HepG2 (cell line): Measurements from ENCODE around the gene SLC4A7. TPM values are rescaled to one million over a fixed set of nuclear protein-coding genes. Genes with fewer than 3 reads are reported as not detected.

ENCODE experiments used
- ARID4A ChIP-seq: sonication (generic); formaldehyde crosslinking; IDR thresholded peaks from 2 replicates; pipeline ENCODE4 v1.5.0; 2020; ENCODE audit warnings: mild to moderate bottlenecking, missing genetic modification reagents, borderline replicate concordance
- ARID5B ChIP-seq: IDR thresholded peaks from 2 replicates; pipeline ENCODE4 v1.4.0; 2020; ENCODE audit warnings: mild to moderate bottlenecking, missing genetic modification reagents
- GATAD2A ChIP-seq: IDR thresholded peaks from 2 replicates; pipeline ENCODE4 v1.6.1; 2016
- HNRNPLL ChIP-seq: fragments of 200-400 bp; formaldehyde crosslinking; IDR thresholded peaks from 2 replicates; pipeline ENCODE4 v1.6.1; 2017; ENCODE audit warnings: mild to moderate bottlenecking, low read depth, low read length; ENCODE audit not compliant: poor library complexity, severe bottlenecking
- KDM5A ChIP-seq: fragments of 200-600 bp; sonication (generic); IDR thresholded peaks from 2 replicates; pipeline ENCODE4 v1.7.0; 2018; ENCODE audit warnings: antibody characterized with exemption, mild to moderate bottlenecking, low read length, borderline replicate concordance
- KLF6 ChIP-seq: IDR thresholded peaks from 2 replicates; pipeline ENCODE4 v1.8.0; 2016; ENCODE audit warnings: missing biosample characterization, missing genetic modification reagents
- MAF1 ChIP-seq: sonication (generic); formaldehyde crosslinking; IDR thresholded peaks from 2 replicates; pipeline ENCODE4 v1.5.0; 2020; ENCODE audit warnings: missing genetic modification reagents, borderline replicate concordance
- MYC ChIP-seq: sonication (generic); formaldehyde crosslinking; IDR thresholded peaks from 2 replicates; pipeline ENCODE4 v1.9.0; 2021; ENCODE audit warnings: missing genetic modification reagents, borderline replicate concordance
- NFE2L1 ChIP-seq: sonication (generic); formaldehyde crosslinking; IDR thresholded peaks from 2 replicates; pipeline ENCODE4 v1.4.0; 2020; ENCODE audit warnings: missing genetic modification reagents, mild to moderate bottlenecking, borderline replicate concordance
- NR2C2 ChIP-seq: sonication (generic); formaldehyde crosslinking; IDR thresholded peaks from 2 replicates; pipeline ENCODE4 v1.4.0; 2020; ENCODE audit warnings: missing genetic modification reagents, mild to moderate bottlenecking, moderate library complexity, borderline replicate concordance
- SALL2 ChIP-seq: sonication (generic); formaldehyde crosslinking; IDR thresholded peaks from 2 replicates; pipeline ENCODE4 v1.8.1; 2023; ENCODE audit warnings: mild to moderate bottlenecking, missing genetic modification reagents, inconsistent platforms
- SNRNP70 ChIP-seq: fragments of 200-400 bp; formaldehyde crosslinking; IDR thresholded peaks from 2 replicates; pipeline ENCODE4 v1.6.1; 2017; ENCODE audit warnings: mild to moderate bottlenecking, low read depth, low read length, moderate library complexity
- TBX3 ChIP-seq: fragments of 450-650 bp; IDR thresholded peaks from 2 replicates; pipeline ENCODE4 v1.6.1; 2017; ENCODE audit warnings: antibody characterized with exemption, mild to moderate bottlenecking, inconsistent platforms, borderline replicate concordance
- ZBTB38 ChIP-seq: sonication (generic); formaldehyde crosslinking; IDR thresholded peaks from 2 replicates; pipeline ENCODE4 v1.5.1; 2020; ENCODE audit warnings: mild to moderate bottlenecking, missing genetic modification reagents
- ZFYVE20 ChIP-seq: sonication (generic); formaldehyde crosslinking; IDR thresholded peaks from 2 replicates; pipeline ENCODE4 v1.8.0; 2023; ENCODE audit warnings: low read depth, mild to moderate bottlenecking, moderate library complexity, missing genetic modification reagents, borderline replicate concordance
- ZNF124 ChIP-seq: sonication (generic); formaldehyde crosslinking; IDR thresholded peaks from 2 replicates; pipeline ENCODE4 v1.4.0; 2020; ENCODE audit warnings: missing genetic modification reagents
- ZNF253 ChIP-seq: sonication (generic); formaldehyde crosslinking; IDR thresholded peaks from 2 replicates; pipeline ENCODE4 v1.8.0; 2022; ENCODE audit warnings: mild to moderate bottlenecking, missing genetic modification reagents, borderline replicate concordance
- ZNF740 ChIP-seq: sonication (generic); formaldehyde crosslinking; IDR thresholded peaks from 2 replicates; pipeline ENCODE4 v1.4.0; 2020; ENCODE audit warnings: missing genetic modification reagents
- ZSCAN22 ChIP-seq: sonication (generic); formaldehyde crosslinking; IDR thresholded peaks from 2 replicates; pipeline ENCODE4 v1.4.0; 2020; ENCODE audit warnings: mild to moderate bottlenecking, missing genetic modification reagents
- ZSCAN25 ChIP-seq: sonication (generic); formaldehyde crosslinking; IDR thresholded peaks from 2 replicates; pipeline ENCODE4 v1.8.0; 2022; ENCODE audit warnings: mild to moderate bottlenecking, missing genetic modification reagents
- ZSCAN29 ChIP-seq: sonication (generic); formaldehyde crosslinking; conservative IDR thresholded peaks from 2 replicates; pipeline ENCODE4 v1.4.0; 2020; ENCODE audit warnings: mild to moderate bottlenecking, missing genetic modification reagents
- polyA plus RNA-seq, 8 experiments: library from polyadenylated mRNA; depleted of rRNA in 3 of 8; stranded (reverse) in 7 of 8; unstranded in 1 of 8; fragments of >200 nt; fragmentation: Illumina TruSeq in 4 of 8; extraction: Trizol in 4 of 8; gene quantifications; 2 replicates each; pipeline versions ENCODE4 v1.2.1 to v1.2.3, GENCODE V29; 2011 to 2016; ENCODE audit warnings: low read depth in 4 of 8, missing spikeins in 1 of 8, mixed read lengths in 1 of 8; ENCODE audit not compliant: insufficient read depth in 1 of 8
- total RNA-seq, 5 experiments: library from RNA; depleted of rRNA; stranded (reverse); fragments of >200 nt; fragmentation: Illumina TruSeq; extraction: Trizol; gene quantifications; 2 replicates each; pipeline ENCODE4 v1.2.3, GENCODE V29; 2016; ENCODE audit warnings: low read depth in 1 of 5

Gene SLC4A7
- total and polyA plus RNA-seq, 2 of the 13 experiments (the other 11 are each of a cell fraction or from before 2014, with no cell fraction given) = 16.4 to 43.8 TPM

- TF ChIP-seq ARID5B (CRISPR knock-in tag) (peak; percentile 48; the same call in 1 of the 2 replicates), MYC (CRISPR knock-in tag) (peak; percentile 77), MAF1 (CRISPR knock-in tag) (no peak), SALL2 (CRISPR knock-in tag) (0 out of 2 replicates have a peak, but pooled peaks have one; percentile 37), ZFYVE20 (CRISPR knock-in tag) (0 out of 2 replicates have a peak, but pooled peaks have one; percentile 61), ZSCAN22 (CRISPR knock-in tag) (no peak), KDM5A (no peak), TBX3 (0 out of 2 replicates have a peak, but pooled peaks have one; percentile 19), ZNF253 (no peak), ZNF740 (CRISPR knock-in tag) (no peak), ARID4A (CRISPR knock-in tag) (peak; percentile 82; the same call in 1 of the 2 replicates), NFE2L1 (CRISPR knock-in tag) (no peak), ZSCAN29 (CRISPR knock-in tag) (0 out of 2 replicates have a peak, but pooled peaks have one; percentile 27), SNRNP70 (no peak), ZSCAN25 (CRISPR knock-in tag) (peak; percentile 69), HNRNPLL (peak; percentile 60), ZNF124 (CRISPR knock-in tag) (no peak), GATAD2A (0 out of 2 replicates have a peak, but pooled peaks have one; percentile 6), KLF6 (CRISPR knock-in tag) (peak; percentile 89; the same call in 1 of the 2 replicates), ZBTB38 (CRISPR knock-in tag) (0 out of 2 replicates have a peak, but pooled peaks have one; percentile 50), NR2C2 (CRISPR knock-in tag) (peak; percentile 54)
Measured at GRCh38 chr3:27484015-27484844, at the start of gene SLC4A7 (continued).
